Adrenal gland (tissue), 5 donors: Measurements from ENCODE around the gene APBA2.

Experiments
- CTCF ChIP-seq, 6 experiments: fragments of 450-650 bp in 4 of 6; fragments of 200-600 bp in 2 of 6; sonication (generic) in 1 of 6; IDR thresholded peaks; 1 replicate in 5 of 6; 2 replicates in 1 of 6; pipeline versions ENCODE4 v1.5.1 to v1.8.0; 2016 to 2021; ENCODE audit warnings: antibody characterized with exemption in 6 of 6, mild to moderate bottlenecking in 2 of 6, moderate library complexity in 1 of 6
- POLR2A ChIP-seq, 2 donors: fragments of 450-650 bp; IDR thresholded peaks; one replicate each; pipeline ENCODE4 v1.6.1; 2017; ENCODE audit warnings: antibody characterized with exemption in 2 of 2, mild to moderate bottlenecking in 2 of 2, moderate library complexity in 1 of 2
- donor health status: DM: no; HTN: no; CAD: no.

DNA sequence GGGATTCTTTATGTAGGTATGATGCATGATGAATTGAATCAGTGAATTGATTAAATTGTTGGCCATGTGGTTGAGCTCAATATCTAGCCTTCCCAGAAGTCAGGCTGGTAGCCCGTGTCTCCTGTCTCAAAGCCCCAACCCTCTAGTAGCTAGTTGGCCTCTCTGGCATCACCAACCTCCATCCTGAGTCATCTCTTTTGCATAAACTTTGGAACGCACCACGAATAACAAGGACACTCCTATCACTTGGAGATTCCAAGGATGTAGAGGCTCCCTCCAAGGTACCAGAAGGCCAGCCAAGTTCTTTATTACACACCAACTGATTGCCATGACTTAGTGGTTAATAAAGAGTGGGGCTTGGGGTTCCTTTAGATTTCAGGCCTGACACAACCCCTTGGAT lies 148.4 kb downstream of the APBA2 start:
- no peak for TF ChIP-seq CTCF (IDR thresholded peaks at IDR 0.05)
- no peak for TF ChIP-seq POLR2A (IDR thresholded peaks at IDR 0.05)
